ENCODE results near the gene COL24A1. TPM values are rescaled to one million over a fixed set of nuclear protein-coding genes. Genes with fewer than 3 reads are reported as not detected.

Gene COL24A1
- total RNA-seq, 1 donor from 2014 or later, result not detected

DNA sequence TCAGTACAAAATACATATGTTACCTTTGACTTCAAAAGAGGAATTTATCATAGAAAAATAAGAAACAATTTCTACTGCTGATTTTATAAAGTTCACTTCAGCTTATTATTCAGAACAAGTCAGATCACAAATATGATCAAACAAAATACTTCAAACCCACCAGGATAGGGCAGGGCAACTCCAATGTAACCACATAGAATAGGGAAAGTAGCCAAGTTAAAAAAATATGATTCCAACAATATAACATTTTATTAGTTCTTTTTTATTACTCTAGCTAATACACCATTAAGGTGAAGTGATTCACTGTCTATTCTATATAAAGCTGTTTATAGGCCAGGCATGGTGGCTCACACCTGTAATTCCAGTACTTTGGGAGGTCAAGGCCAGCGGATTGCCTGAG, 393.8 kb downstream of the COL24A1 start:
- H3K4me1 Mint-ChIP-seq, result no peaks in the 10 kb centered on the region
- DNase-seq (no peak), ATAC-seq (ENCODE audit: low read depth) (no peak)
- intact Hi-C loops (cut with micrococcal nuclease), result no loop called here
- CTCF ChIA-PET, result no interaction called here
- H3K27me3 Mint-ChIP-seq, result no peaks in the 10 kb centered on the region
- POLR2A ChIA-PET, result no interaction called here
- no peaks in the 10 kb centered on the region for H3K36me3 Mint-ChIP-seq (ENCODE audit: low read depth)
- no peak overlapping the region for H3K4me3 Mint-ChIP-seq
- TF ChIP-seq, protein P1, sequence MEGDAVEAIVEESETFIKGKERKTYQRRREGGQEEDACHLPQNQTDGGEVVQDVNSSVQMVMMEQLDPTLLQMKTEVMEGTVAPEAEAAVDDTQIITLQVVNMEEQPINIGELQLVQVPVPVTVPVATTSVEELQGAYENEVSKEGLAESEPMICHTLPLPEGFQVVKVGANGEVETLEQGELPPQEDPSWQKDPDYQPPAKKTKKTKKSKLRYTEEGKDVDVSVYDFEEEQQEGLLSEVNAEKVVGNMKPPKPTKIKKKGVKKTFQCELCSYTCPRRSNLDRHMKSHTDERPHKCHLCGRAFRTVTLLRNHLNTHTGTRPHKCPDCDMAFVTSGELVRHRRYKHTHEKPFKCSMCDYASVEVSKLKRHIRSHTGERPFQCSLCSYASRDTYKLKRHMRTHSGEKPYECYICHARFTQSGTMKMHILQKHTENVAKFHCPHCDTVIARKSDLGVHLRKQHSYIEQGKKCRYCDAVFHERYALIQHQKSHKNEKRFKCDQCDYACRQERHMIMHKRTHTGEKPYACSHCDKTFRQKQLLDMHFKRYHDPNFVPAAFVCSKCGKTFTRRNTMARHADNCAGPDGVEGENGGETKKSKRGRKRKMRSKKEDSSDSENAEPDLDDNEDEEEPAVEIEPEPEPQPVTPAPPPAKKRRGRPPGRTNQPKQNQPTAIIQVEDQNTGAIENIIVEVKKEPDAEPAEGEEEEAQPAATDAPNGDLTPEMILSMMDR (IDR thresholded peaks at IDR 0.05), result no peak
- H3K9me3 Mint-ChIP-seq, result no peaks in the 10 kb centered on the region
- no peak overlapping the region for H3K27ac Mint-ChIP-seq

DNA sequence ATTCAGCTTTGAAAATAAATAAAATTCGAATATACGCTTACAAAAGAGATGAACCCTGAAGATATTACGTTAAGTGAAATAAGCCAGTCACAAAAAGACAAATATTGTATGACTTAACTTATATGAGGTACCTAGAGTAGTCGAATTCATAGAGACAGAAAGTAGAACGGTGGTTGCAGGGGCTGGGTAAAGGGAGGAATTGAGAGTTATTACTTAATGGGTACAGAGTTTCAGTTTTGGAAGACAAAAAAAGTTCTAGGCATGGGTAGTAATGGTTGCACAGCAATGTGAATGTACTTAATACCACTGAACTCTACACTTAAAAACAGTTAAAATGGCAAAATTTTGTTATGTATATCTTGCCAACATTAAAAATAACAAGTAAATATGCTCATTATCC, 399.7 kb downstream of the COL24A1 start:
- H3K9me3 Mint-ChIP-seq, result peaks cover 3% of the 10 kb centered on the region
- ChIA-PET CTCF (no interaction called here), POLR2A (no interaction called here)
- no peaks in the 10 kb centered on the region for H3K4me1 Mint-ChIP-seq
- intact Hi-C loops (cut with micrococcal nuclease), result no loop called here
- H3K36me3 Mint-ChIP-seq (ENCODE audit: low read depth), result no peaks in the 10 kb centered on the region
- DNase-seq, result no peak
- H3K27me3 Mint-ChIP-seq, result no peaks in the 10 kb centered on the region
- no peak overlapping the region for H3K27ac Mint-ChIP-seq
- ATAC-seq (ENCODE audit: low read depth), result no peak
- TF ChIP-seq, protein P1 (IDR thresholded peaks at IDR 0.05), result no peak
- H3K4me3 Mint-ChIP-seq, result no peak overlapping the region

DNA sequence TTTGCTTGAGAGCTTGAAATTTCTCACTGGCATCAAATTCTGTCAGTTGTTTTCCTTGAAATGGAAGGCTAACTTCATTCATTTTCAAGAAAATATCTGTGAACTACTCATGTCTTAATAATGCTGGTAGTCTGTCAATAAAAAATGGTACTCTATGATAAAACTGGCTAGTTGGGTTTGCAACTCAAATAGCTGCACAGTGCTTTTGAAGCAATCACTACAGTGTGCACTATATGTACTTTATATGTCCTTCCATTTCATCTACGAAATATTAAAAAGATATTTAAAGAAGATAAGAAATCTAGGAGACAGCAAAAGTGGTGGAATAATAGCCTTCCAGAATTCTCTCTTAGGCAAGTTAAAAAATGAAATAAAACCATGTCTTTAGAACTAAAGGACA, 408.5 kb downstream of the COL24A1 start:
- Mint-ChIP-seq H3K36me3 (ENCODE audit: low read depth) (no peaks in the 10 kb centered on the region), H3K27ac (no peak overlapping the region), H3K27me3 (peaks cover 4% of the 10 kb centered on the region), H3K9me3 (no peaks in the 10 kb centered on the region), H3K4me1 (no peaks in the 10 kb centered on the region), H3K4me3 (no peak overlapping the region)
- POLR2A ChIA-PET, result no interaction called here
- DNase-seq (no peak), ATAC-seq (ENCODE audit: low read depth) (no peak)
- CTCF ChIA-PET, result no interaction called here
- TF ChIP-seq, protein P1 (IDR thresholded peaks at IDR 0.05), result no peak
- intact Hi-C loops (cut with micrococcal nuclease), result no loop called here

DNA sequence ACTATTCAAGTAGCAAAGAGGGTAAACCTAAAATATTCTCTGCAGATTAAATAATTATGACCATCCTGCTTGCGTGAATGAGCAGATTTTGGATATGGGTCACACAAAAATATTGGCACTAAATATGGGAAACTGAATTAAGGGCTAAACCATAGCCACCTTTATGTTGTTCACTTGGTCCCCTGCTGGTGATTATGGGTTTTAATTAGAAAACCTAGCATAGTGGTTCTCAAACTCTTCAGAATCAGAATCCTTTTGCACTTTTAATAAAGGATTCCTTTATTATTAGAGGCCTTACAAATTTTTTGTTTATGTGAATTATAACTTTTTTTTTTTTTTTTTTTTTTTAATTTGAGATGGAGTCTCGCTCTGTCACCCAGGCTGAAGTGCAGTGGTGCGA, 409.8 kb downstream of the COL24A1 start:
- CTCF ChIA-PET, result no interaction called here
- no peaks in the 10 kb centered on the region for H3K4me1 Mint-ChIP-seq
- intact Hi-C loops (cut with micrococcal nuclease), result no loop called here
- ATAC-seq (ENCODE audit: low read depth) (no peak), DNase-seq (no peak)
- peaks cover 5% of the 10 kb centered on the region for H3K27me3 Mint-ChIP-seq
- H3K9me3 Mint-ChIP-seq, result no peaks in the 10 kb centered on the region
- no peak overlapping the region for H3K27ac Mint-ChIP-seq
- TF ChIP-seq, protein P1 (IDR thresholded peaks at IDR 0.05), result no peak
- H3K36me3 Mint-ChIP-seq (ENCODE audit: low read depth), result no peaks in the 10 kb centered on the region
- no peak overlapping the region for H3K4me3 Mint-ChIP-seq
- POLR2A ChIA-PET, result no interaction called here

DNA sequence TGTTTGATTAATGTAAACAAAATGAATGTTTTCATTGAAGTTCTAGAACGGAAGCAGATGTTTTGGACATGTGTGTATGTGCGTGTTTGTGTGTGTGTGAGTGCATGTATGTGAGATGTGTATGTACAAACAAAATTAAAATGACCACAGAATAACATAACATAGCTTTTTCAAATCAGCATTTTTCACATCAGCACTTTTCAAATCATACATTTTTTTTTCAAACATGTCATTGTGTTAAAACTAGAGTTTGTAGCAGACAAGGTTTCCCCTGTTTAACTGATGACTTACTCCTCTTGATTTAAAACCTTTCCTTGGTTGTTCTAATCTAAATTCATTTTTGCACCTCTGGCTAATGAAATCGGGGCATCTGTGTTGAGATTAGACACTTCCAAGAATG, 412.8 kb downstream of the COL24A1 start:
- DNase-seq (no peak), ATAC-seq (ENCODE audit: low read depth) (no peak)
- Mint-ChIP-seq H3K27ac (no peak overlapping the region), H3K27me3 (peaks cover 6% of the 10 kb centered on the region), H3K4me1 (no peaks in the 10 kb centered on the region), H3K36me3 (ENCODE audit: low read depth) (no peaks in the 10 kb centered on the region), H3K9me3 (no peaks in the 10 kb centered on the region), H3K4me3 (no peak overlapping the region)
- ChIA-PET POLR2A (interaction anchor here (0.5 kb wide), 1 partner anchor 1167 kb away, joined by 5 read pairs; no protein-coding TSS in a partner anchor), CTCF (no interaction called here)
- intact Hi-C loops (cut with micrococcal nuclease), result no loop called here
- TF ChIP-seq, protein P1 (IDR thresholded peaks at IDR 0.05), result no peak
